ENCODE data around the gene WWP2.
"Not testable (repeated sequence)": the region's sequence is repeated elsewhere in the genome, so short reads cannot be mapped to it uniquely, and the experiment has no call there.

Gene WWP2

GRCh38 chr16:69793526-69793925, 31.4 kb downstream of the WWP2 start:
- no peak overlapping the region for H3K4me3 ChIP-seq (ENCODE audit: control insufficient read depth, low read depth, low read length)
- TF ChIP-seq, protein P1, sequence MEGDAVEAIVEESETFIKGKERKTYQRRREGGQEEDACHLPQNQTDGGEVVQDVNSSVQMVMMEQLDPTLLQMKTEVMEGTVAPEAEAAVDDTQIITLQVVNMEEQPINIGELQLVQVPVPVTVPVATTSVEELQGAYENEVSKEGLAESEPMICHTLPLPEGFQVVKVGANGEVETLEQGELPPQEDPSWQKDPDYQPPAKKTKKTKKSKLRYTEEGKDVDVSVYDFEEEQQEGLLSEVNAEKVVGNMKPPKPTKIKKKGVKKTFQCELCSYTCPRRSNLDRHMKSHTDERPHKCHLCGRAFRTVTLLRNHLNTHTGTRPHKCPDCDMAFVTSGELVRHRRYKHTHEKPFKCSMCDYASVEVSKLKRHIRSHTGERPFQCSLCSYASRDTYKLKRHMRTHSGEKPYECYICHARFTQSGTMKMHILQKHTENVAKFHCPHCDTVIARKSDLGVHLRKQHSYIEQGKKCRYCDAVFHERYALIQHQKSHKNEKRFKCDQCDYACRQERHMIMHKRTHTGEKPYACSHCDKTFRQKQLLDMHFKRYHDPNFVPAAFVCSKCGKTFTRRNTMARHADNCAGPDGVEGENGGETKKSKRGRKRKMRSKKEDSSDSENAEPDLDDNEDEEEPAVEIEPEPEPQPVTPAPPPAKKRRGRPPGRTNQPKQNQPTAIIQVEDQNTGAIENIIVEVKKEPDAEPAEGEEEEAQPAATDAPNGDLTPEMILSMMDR (conservative IDR thresholded peaks at IDR 0.05; ENCODE audit: control insufficient read depth, insufficient read depth, low read depth, low read length), result no peak
- DNase-seq (ENCODE audit: low read depth), result no peak

DNA sequence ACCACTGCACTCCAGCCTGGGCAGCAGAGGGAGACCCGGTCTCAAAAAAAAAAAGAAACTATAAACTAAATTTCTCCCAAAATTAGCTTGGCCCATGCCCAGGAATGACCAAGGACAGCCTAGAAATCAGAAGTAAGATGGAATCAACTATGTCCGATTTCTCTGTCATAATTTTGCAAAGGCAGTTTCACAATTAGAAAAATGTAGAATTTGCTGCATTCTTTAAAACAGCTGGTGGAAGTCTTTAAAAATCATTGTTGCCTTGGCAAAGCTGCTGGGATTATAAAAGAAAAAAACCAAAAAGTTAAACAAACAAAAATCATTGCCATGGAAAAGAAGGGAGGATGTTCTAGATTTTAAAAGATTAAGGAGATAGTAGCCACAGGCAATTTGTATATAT, 32.4 kb downstream of the WWP2 start:
- H3K4me3 ChIP-seq (ENCODE audit: control insufficient read depth, low read depth, low read length), result no peak overlapping the region
- TF ChIP-seq, protein P1 (conservative IDR thresholded peaks at IDR 0.05; ENCODE audit: control insufficient read depth, insufficient read depth, low read depth, low read length), result no peak
- no peak for DNase-seq (ENCODE audit: low read depth)

GRCh38 chr16:69796285-69797118, 34.4 kb downstream of the WWP2 start:
- H3K4me3 ChIP-seq (ENCODE audit: control insufficient read depth, low read depth, low read length), result no peak overlapping the region
- DNase-seq (ENCODE audit: low read depth), result peak; percentile 82
- TF ChIP-seq, protein P1 (conservative IDR thresholded peaks at IDR 0.05; ENCODE audit: control insufficient read depth, insufficient read depth, low read depth, low read length), result peak; percentile 94

- no peak overlapping the region for H3K4me3 ChIP-seq (ENCODE audit: control insufficient read depth, low read depth, low read length)
- DNase-seq (ENCODE audit: low read depth), result peak; percentile 38
Measured at GRCh38 chr16:69798466-69798865, 36.3 kb downstream of the WWP2 start.

GRCh38 chr16:69799611-69800031, 37.5 kb downstream of the WWP2 start:
- TF ChIP-seq, protein P1 (conservative IDR thresholded peaks at IDR 0.05; ENCODE audit: control insufficient read depth, insufficient read depth, low read depth, low read length), result no peak
- peak; percentile 7 for DNase-seq (ENCODE audit: low read depth)
- no peak overlapping the region for H3K4me3 ChIP-seq (ENCODE audit: control insufficient read depth, low read depth, low read length)

More at GRCh38 chr16:69798466-69798865, 36.3 kb downstream of the WWP2 start:
- TF ChIP-seq, protein P1 (conservative IDR thresholded peaks at IDR 0.05; ENCODE audit: control insufficient read depth, insufficient read depth, low read depth, low read length), result peak; percentile 58

- peak; percentile 55 for DNase-seq (ENCODE audit: low read depth)
- TF ChIP-seq, protein P1 (conservative IDR thresholded peaks at IDR 0.05; ENCODE audit: control insufficient read depth, insufficient read depth, low read depth, low read length), result no peak
- H3K4me3 ChIP-seq (ENCODE audit: control insufficient read depth, low read depth, low read length), result no peak overlapping the region
Measured at GRCh38 chr16:69804297-69804696, 42.2 kb downstream of the WWP2 start.

DNA sequence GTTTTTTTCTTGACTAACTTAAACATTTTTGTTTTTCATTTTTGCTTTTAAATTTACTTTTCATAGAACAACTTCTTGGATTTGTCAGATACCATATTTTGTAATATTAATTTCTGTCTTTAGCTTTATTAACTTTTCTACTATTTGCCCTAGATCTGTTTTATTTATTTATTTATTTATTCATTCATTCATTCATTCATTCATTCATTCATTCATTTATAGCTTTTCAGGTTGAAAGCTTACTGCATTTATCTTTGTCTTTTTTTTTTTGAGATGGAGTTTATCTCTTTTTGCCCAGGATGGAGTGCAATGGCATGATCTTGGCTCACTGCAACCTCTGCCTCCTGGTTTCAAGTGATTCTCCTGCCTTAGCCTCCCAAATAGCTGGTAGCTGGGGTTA, 44.6 kb downstream of the WWP2 start:
- not testable (repeated sequence) for DNase-seq (ENCODE audit: low read depth); H3K4me3 ChIP-seq (ENCODE audit: control insufficient read depth, low read depth, low read length)
